GM10847 (cell line): Measurements from ENCODE around the gene RTP3.

Source experiments
- POLR2A ChIP-seq: IDR thresholded peaks from 2 replicates; pipeline ENCODE4 v1.6.1; 2011; ENCODE audit not compliant: insufficient read length; ENCODE audit errors: extremely low read depth

The RTP3 gene

DNA sequence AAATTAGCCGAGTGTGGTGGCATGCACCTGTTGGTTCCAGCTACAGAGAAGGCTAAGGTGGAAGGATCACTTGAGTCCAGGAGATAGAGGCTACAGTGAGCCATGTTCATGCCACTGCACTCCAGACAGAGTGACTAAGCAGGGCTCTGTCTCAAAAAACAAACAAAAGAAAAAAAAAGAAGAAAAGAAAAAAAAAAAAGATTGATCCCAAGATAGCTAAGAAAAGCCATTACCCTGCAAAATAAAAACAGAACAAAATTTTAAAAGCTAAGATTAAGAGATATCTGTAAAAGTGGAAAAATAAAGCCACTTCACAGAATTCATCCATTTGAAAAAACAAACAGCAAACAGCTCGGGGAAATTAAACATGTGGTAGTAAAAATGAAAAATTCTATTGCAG lies 44.6 kb downstream of the RTP3 start:
- no peak for TF ChIP-seq POLR2A

DNA sequence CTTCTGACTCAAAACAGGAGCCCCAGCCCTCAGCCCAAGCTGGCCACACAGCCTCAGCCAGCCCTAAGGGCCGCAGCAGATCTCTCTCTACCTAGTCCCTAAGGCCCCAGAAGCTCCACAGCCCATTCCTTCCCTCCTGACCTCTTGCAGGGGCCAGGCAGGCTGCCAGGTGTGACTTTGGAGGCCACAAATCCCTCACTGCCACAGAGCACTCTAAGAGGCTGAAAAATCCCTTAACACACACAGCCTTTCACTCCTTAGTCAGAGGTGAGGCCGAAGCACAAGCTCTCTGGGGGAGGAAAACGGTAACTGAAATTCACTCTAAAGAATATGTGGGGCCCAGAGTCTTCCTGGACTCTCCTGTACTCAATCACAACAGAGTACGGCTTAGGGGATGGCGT lies 45.0 kb downstream of the RTP3 start:
- no peak for TF ChIP-seq POLR2A

DNA sequence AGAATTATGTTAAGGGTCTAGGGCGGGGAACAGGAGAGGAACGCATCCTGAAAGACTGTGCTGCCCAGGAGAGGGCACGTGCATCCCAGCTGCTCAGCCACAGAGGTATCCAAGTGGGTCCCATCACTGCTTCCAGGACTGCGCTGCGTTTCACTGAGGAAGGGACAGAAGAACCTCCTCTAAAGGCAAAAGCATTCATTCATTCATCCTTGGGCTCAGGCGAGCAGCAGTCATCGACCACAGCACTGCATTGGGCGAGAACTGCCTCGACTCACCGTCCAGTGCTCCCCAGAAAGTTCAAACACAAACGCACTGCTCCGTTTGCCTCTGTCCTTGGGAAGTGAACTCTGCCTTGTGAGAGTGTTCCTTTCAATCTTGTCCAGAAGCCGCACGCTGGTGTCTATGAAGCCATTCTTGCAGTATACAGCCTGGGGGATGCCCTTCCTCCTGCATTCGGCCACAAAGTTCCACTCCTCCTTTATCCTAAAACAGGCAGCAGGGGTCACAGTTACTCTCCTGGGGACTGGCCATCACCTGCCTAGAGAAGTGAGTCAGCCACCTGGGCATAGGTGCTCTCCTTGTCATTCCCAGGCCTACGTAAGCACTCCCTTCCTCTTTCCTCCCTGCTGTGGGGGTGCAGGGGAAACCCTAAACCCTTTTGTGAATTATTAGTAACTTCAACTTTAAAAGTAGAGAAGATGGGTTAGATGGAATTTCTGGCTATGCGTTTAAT lies 47.2 kb downstream of the RTP3 start:
- no peak for TF ChIP-seq POLR2A

DNA sequence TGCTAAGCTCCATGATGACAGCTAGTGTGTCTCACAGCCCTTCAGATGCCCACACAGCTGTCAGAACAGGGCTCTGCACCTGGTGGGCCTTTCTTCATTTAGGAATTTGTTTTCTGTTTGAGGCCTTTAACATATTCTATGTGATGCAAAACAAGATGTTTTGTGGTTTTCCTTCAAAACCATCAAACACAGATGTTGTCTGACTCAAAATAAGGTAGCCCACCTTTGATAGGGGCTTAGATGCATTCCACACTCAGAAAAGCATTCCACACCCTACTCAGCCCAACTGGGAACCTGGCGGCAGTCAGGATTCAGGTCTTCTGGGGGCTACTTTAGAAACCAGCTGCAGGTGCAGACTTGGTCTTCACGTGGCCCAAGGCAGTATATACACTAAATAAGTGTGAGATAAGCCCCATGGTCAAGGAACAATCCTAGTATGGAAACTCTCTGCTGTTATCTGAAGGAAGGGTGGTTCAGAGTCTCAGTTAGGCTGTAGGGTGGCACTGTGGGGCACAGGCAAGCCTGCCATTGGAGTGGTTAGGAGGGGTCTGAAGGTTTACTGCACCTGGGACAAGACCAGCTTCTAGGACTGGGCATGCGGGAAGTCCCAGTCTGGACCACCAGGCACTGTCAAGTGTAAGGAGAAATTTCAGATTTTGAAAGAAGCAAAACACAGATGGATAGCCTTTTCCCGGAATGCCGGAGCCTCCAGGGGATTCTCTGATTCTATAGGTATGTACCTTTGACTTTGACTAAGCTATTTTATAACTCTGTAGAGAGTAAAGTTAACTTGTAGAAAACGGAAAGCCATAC lies 48.2 kb downstream of the RTP3 start:
- TF ChIP-seq POLR2A = no peak

DNA sequence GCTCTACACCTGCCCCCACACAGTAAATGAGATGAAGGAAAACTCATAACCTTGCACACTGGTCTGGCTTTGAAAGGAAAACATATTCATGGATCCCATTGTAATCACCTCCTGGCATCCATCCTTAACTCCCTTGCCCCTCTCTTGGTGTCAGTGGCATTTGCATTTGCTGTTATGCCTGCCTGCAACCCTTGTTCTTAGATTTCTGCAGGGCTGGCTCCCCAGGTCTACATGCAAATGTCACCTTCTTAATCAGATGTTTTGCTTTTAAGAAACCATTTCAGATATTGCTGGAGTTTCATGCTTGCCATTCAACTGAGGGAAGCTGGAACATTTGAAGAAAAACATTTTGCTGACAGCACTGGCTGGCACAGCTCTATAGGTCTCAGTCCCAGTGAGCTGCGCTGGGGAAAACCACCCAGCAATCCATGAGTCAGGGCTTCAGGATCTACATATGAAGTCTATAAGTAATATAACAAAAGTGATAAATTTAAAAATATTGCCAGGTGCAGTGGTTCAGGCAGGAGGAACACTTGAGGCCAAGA lies 49.2 kb downstream of the RTP3 start:
- no peak for TF ChIP-seq POLR2A

DNA sequence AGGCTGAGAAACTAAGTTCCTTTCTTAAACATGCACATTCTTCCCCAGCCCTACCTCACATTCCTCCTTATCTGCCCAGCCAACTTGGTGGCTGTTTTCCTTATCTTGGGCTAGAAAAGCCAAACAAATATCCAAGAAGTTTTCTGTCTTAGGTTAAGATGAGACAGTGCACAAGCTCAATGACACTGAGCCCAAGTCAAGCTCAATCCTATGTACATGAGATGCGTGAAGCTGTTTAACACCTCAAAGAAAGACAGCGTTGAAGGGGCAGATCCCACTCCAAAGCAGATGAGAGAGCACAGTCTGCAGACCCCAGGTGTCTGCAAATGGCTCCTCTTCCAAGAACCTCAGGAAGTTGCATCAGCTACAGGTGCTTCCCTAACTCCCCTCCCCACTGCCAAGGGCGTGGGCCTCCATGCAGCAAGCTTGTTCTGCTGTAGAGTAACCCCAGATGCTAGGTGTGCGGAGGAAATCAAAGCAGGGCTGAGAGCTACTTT lies 51.7 kb downstream of the RTP3 start:
- no peak for TF ChIP-seq POLR2A

DNA sequence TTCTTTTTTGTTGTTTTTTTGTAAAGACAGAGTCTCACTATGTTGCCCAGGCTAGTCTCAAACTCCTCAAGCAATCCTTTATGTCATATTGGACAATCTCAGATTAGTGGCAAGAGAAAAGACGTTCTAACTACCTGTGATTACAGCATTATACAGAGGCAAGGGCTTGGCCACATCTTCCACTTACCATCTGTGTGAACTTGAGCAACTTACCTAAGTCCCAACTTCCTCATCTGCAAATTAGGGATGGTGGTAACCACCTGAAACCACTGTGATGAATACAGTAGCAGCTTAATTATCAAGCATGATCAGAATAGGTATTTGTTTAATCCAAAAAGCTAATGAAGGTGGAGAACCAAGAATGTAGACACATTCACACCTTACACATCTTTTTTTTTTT lies 52.2 kb downstream of the RTP3 start:
- no peak for TF ChIP-seq POLR2A
